Adrenal gland (tissue), 12 donors: ENCODE measurements around the gene GPRC5C. TPM values are rescaled to one million over a fixed set of nuclear protein-coding genes. Genes with fewer than 3 reads are reported as not detected.

Experiments used
- DNase-seq, 7 donors: peaks; one replicate each; pipeline ENCODE4 v3.0.0-alpha.2; 2019 to 2020
- H3K27ac ChIP-seq, 5 donors: fragments of 200-600 bp; sonication (generic) in 4 of 5; 1 replicate in 3 of 5; 2 replicates in 2 of 5; pipeline versions ENCODE4 v1.5.1 to v1.8.0; 2016 to 2020; ENCODE audit warnings: mild to moderate bottlenecking in 1 of 5
- H3K27me3 ChIP-seq: fragments of 200-600 bp; 2 replicates; pipeline ENCODE4 v1.8.0; 2021
- H3K36me3 ChIP-seq, 2 donors: fragments of 200-600 bp; replicated peaks in 1 of 2; 1 replicate in 1 of 2; 2 replicates in 1 of 2; pipeline versions ENCODE4 v1.5.1 to v1.8.0; 2018 to 2022
- H3K4me1 ChIP-seq, 2 donors: fragments of 200-600 bp; replicated peaks in 1 of 2; 1 replicate in 1 of 2; 2 replicates in 1 of 2; pipeline versions ENCODE4 v1.5.1 to v1.8.0; 2018 to 2021
- H3K4me3 ChIP-seq, 4 donors: fragments of 200-600 bp; sonication (generic) in 3 of 4; one replicate each; pipeline ENCODE4 v1.5.1; 2016 to 2018
- H3K9me3 ChIP-seq, 3 donors: fragments of 200-600 bp; sonication (generic) in 1 of 3; replicated peaks in 1 of 3; 1 replicate in 2 of 3; 2 replicates in 1 of 3; pipeline versions ENCODE4 v1.5.1 to v1.8.0; 2016 to 2021
- POLR2A ChIP-seq, 2 donors: fragments of 450-650 bp; IDR thresholded peaks; one replicate each; pipeline ENCODE4 v1.6.1; 2017; ENCODE audit warnings: antibody characterized with exemption in 2 of 2, mild to moderate bottlenecking in 2 of 2, moderate library complexity in 1 of 2
- WGBS, 4 donors: extraction: QIAGEN DNeasy Blood & Tissue Kit in 2 of 4; methylation state at CpG; one replicate each; pipeline versions ENCODE4 v1.1.5 to v1.1.7; 2013 to 2017; 5-methylcytosine and 5-hydroxymethylcytosine counted together
- intact Hi-C, 2 donors: fragments of 100-400 bp; cut with DNase I; formaldehyde crosslinking; loops; one replicate each; pipeline versions ENCODE4 v1.14.1 to v1.15.0; 2022 to 2023
- polyA plus RNA-seq, 3 donors: library from polyadenylated mRNA; stranded (reverse); fragments of 200-250 nt in 2 of 3; fragments of 350-450 nt in 1 of 3; fragmentation: Illumina TruSeq in 1 of 3; extraction: RNeasy Lipid Tissue Mini Kit (QIAGEN cat#74804) in 1 of 3; gene quantifications; one replicate each; pipeline ENCODE4 v1.2.3, GENCODE V29; 2013 to 2014
- total RNA-seq, 9 donors: library from RNA; depleted of rRNA in 4 of 9; stranded (reverse); fragments of >200 nt in 4 of 9; fragments of 120-200 nt in 1 of 9; fragmentation: NEBNext Ultra II Directional in 1 of 9; extraction: Animal tissue kit (Norgen Biotek cat#: 25700) in 1 of 9; gene quantifications; one replicate each; pipeline versions ENCODE4 v1.1.0 to v1.2.4, GENCODE V29; 2013 to 2023
- TF ChIP-seq, protein P1 (sequence below), 6 experiments: fragments of 450-650 bp in 4 of 6; fragments of 200-600 bp in 2 of 6; sonication (generic) in 1 of 6; IDR thresholded peaks; 1 replicate in 5 of 6; 2 replicates in 1 of 6; pipeline versions ENCODE4 v1.5.1 to v1.8.0; 2016 to 2021; ENCODE audit warnings: antibody characterized with exemption in 6 of 6, mild to moderate bottlenecking in 2 of 6, moderate library complexity in 1 of 6
- donor health status: healthy with polysubstance abuse.
- donor health status: Bipolar disorder and iron deficiency.
- donor health status: DM: yes; HTN: yes; CAD: no.
- donor health status: DM: no; HTN: no; CAD: no.
- donor health status: DM: no; HTN: no; CAD: no.
- donor health status: DM: yes; HTN: yes; CAD: no.

Gene GPRC5C
- total and polyA plus RNA-seq, 12 donors, result 2.7 to 67.2 (median 30.5) TPM

DNA sequence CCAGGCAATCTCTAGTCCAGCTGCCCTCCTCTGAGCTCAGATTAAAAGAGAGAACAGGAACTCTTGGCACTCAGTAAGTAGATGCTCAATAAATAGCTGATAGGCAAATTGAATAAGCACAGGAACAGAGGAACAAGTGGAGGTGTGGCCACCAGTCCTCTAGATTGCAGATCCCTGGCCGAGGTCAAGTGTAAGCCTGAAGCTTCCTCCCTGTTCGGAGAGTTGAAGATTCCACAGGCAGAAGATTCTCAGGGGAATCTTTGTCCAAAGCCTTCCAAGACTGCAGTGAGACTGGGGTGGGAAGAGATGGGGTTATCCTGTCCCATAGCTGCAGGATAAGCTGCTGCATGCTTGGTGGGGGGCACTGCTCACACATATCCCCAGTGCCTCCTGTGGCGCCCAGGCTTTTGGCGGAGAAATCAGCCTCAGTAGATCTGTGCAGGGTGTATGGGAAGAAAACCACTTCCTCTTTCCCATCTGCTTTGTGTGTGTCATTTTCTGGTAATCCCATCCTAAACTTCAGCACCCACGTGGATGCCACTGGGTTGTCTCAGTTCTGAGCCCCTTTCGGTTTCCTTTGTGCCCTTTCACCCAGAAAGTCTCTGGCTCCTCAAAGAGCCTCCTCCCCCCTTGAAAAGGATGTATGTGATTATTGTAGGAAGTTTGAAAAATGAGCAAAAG lies 46.7 kb downstream of the GPRC5C start:
- TF ChIP-seq, protein P1, sequence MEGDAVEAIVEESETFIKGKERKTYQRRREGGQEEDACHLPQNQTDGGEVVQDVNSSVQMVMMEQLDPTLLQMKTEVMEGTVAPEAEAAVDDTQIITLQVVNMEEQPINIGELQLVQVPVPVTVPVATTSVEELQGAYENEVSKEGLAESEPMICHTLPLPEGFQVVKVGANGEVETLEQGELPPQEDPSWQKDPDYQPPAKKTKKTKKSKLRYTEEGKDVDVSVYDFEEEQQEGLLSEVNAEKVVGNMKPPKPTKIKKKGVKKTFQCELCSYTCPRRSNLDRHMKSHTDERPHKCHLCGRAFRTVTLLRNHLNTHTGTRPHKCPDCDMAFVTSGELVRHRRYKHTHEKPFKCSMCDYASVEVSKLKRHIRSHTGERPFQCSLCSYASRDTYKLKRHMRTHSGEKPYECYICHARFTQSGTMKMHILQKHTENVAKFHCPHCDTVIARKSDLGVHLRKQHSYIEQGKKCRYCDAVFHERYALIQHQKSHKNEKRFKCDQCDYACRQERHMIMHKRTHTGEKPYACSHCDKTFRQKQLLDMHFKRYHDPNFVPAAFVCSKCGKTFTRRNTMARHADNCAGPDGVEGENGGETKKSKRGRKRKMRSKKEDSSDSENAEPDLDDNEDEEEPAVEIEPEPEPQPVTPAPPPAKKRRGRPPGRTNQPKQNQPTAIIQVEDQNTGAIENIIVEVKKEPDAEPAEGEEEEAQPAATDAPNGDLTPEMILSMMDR (IDR thresholded peaks at IDR 0.05), result no peak
- no peak for TF ChIP-seq POLR2A (IDR thresholded peaks at IDR 0.05)
- intact Hi-C loops, result no loop called here
- H3K27me3 ChIP-seq, result peaks cover 2% of the 10 kb centered on the region
- H3K4me3 ChIP-seq, result no peak overlapping the region
- DNase-seq, result peak in 3 of 7 donors; percentile 37 to 53 (median 41)
- no peaks in the 10 kb centered on the region for H3K9me3 ChIP-seq
- H3K4me1 ChIP-seq, result no peaks in the 10 kb centered on the region
- 38 to 43% (median 41%) methylated on average over 6 of the region's 6 CpGs for WGBS, 4 donors
- peak overlapping the region in 2 of 5 donors; percentile 63 to 81 for H3K27ac ChIP-seq
- no peaks in the 10 kb centered on the region for H3K36me3 ChIP-seq

DNA sequence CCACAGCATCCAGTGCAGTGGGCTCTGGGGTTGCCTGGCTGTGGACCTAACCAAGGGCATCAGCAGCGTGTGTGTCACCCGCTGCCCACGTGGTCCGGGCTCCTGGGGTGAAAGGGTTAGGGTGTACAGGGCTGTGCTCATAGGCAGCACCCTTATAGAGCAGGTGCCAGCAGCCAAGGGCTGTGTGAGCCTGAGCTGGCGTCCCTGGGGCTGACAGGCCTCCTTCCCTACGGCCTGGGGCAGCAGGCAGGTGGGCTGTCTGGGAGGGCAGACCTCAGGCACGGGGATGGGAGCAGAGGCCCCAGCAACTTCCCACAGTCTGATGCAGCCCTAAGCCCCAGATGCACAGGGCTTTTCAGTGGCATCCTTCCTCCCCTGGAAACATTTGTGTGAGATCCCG lies 48.4 kb downstream of the GPRC5C start:
- WGBS, 4 donors, result 67 to 90% (median 73%) methylated on average over 5 to 8 of the region's 8 CpGs
- no peak for TF ChIP-seq POLR2A (IDR thresholded peaks at IDR 0.05)
- TF ChIP-seq, protein P1 (IDR thresholded peaks at IDR 0.05), result no peak
- intact Hi-C loops, result no loop called here
- no peak for DNase-seq
- H3K4me1 ChIP-seq, result no peaks in the 10 kb centered on the region
- no peaks in the 10 kb centered on the region for H3K9me3 ChIP-seq
- no peak overlapping the region for H3K27ac ChIP-seq
- peaks cover 3% of the 10 kb centered on the region for H3K27me3 ChIP-seq
- no peaks in the 10 kb centered on the region for H3K36me3 ChIP-seq
- no peak overlapping the region for H3K4me3 ChIP-seq

DNA sequence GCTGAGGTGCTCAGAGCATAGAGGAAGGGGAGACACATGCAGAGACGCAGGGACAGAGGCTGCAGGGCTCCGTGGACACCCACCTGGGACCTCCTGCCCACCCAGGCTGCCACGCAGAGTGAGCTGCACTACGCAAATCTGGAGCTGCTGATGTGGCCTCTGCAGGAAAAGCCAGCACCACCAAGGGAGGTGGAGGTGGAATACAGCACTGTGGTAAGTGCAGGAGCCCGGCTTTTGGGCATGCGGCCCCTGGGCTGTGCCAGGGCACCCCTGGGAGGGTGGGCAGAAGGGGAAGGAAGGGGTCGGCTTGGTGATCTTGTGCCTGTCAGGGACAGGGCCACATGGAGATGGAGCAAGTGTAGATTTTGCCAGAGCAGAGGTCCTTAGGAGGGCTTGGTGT lies 49.7 kb downstream of the GPRC5C start:
- no peak for TF ChIP-seq POLR2A (IDR thresholded peaks at IDR 0.05)
- TF ChIP-seq, protein P1 (IDR thresholded peaks at IDR 0.05), result no peak
- Histone ChIP-seq H3K27ac (no peak overlapping the region), H3K4me1 (no peaks in the 10 kb centered on the region), H3K9me3 (no peaks in the 10 kb centered on the region), H3K27me3 (peaks cover 3% of the 10 kb centered on the region), H3K4me3 (no peak overlapping the region), H3K36me3 (no peaks in the 10 kb centered on the region)
- intact Hi-C loops, result no loop called here
- 65 to 88% (median 75%) methylated on average over 6 to 7 of the region's 7 CpGs for WGBS, 4 donors
- DNase-seq, result no peak

DNA sequence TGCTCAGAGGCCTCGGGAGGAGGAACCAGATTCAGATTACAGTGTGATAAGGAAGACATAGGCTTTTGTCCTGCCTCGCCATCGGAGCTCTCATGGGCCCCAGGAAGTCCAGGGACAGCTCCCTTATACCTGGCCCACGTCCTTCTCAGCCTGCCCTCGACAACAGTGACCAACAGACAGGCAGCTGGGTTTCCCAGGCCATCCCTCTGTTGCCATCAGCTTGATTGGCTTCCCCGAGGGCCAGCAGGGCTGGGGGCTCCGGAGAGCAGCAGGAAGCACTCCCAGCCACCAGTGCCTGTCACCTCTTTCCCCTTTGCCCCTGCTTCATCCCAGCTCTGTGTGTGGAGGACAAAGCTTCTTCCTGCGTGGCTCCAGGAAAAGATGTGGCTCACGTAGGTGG lies 52.2 kb downstream of the GPRC5C start:
- H3K27ac ChIP-seq, result no peak overlapping the region
- H3K36me3 ChIP-seq, result no peaks in the 10 kb centered on the region
- H3K27me3 ChIP-seq, result peaks cover 3% of the 10 kb centered on the region
- no peaks in the 10 kb centered on the region for H3K9me3 ChIP-seq
- WGBS, 4 donors, result 53 to 67% (median 64%) methylated on average over 5 to 9 of the region's 9 CpGs
- H3K4me3 ChIP-seq, result no peak overlapping the region
- H3K4me1 ChIP-seq, result no peaks in the 10 kb centered on the region
- intact Hi-C loops, result no loop called here
- DNase-seq, result no peak
- TF ChIP-seq POLR2A (IDR thresholded peaks at IDR 0.05), result no peak
- TF ChIP-seq, protein P1 (IDR thresholded peaks at IDR 0.05), result no peak
